MCF 10A (cell line): ENCODE data around the gene LMBRD2. TPM values are rescaled to one million over a fixed set of nuclear protein-coding genes. Genes with fewer than 3 reads are reported as not detected.

Source experiments
- BruUV-seq: library from RNA; stranded (reverse); fragments of 400-500 nt; replicated peaks from 2 replicates; lab custom pipeline; 2021; lab: Mats Ljungman, UMichigan
- CTCF ChIA-PET: fragments of 300-600 bp; sonication (Branson Sonifier 250); formaldehyde crosslinking; extraction: SDS; loops from one replicate; lab custom pipeline; 2021; ENCODE audit warnings: antibody characterized with exemption, inconsistent platforms; lab: Yijun Ruan, JAX
- POLR2A ChIA-PET: fragments of 300-600, 350-650 bp; sonication (Branson Sonifier 250); formaldehyde crosslinking; extraction: SDS; loops from one replicate; lab custom pipeline; 2020; ENCODE audit warnings: antibody characterized with exemption, inconsistent platforms; lab: Yijun Ruan, JAX
- DNase-seq: peaks from one replicate; pipeline ENCODE4 v3.0.0-alpha.2; 2018; ENCODE audit not compliant: unreplicated experiment
- H3K27ac Mint-ChIP-seq: one replicate; pipeline ENCODE4 v1.8.0; 2022; ENCODE audit warnings: mild to moderate bottlenecking, low read depth, mixed read lengths; ENCODE audit not compliant: unreplicated experiment
- H3K27me3 Mint-ChIP-seq: one replicate; pipeline ENCODE4 v1.8.0; 2022; ENCODE audit warnings: mixed read lengths; ENCODE audit not compliant: insufficient read depth, unreplicated experiment
- H3K36me3 Mint-ChIP-seq: one replicate; pipeline ENCODE4 v1.8.0; 2022; ENCODE audit warnings: mild to moderate bottlenecking, moderate library complexity, mixed read lengths; ENCODE audit not compliant: insufficient read depth, unreplicated experiment
- H3K4me1 Mint-ChIP-seq: one replicate; pipeline ENCODE4 v1.8.0; 2022; ENCODE audit warnings: mixed read lengths; ENCODE audit not compliant: insufficient read depth, unreplicated experiment
- H3K4me3 Mint-ChIP-seq: one replicate; pipeline ENCODE4 v1.8.0; 2022; ENCODE audit warnings: mild to moderate bottlenecking, moderate library complexity, mixed read lengths; ENCODE audit not compliant: unreplicated experiment
- H3K9me3 Mint-ChIP-seq: one replicate; pipeline ENCODE4 v1.8.0; 2022; ENCODE audit warnings: mixed read lengths; ENCODE audit not compliant: unreplicated experiment
- CTCF ChIP-seq: fragments of 200-600 bp; IDR thresholded peaks from one replicate; pipeline ENCODE4 v1.8.0; 2022; ENCODE audit warnings: antibody characterized with exemption, mild to moderate bottlenecking; ENCODE audit not compliant: unreplicated experiment
- intact Hi-C: fragments of 100-400 bp; cut with micrococcal nuclease; formaldehyde crosslinking; loops from 2 replicates; pipeline ENCODE4 v1.14.1; 2022
- total RNA-seq: library from RNA; stranded (reverse); gene quantifications from 2 replicates; pipeline ENCODE4 v1.2.3, GENCODE V29; 2022

The LMBRD2 gene
- total RNA-seq, 1 experiment from 2014 or later, result 7.9 TPM

- Mint-ChIP-seq H3K4me1 (peaks cover 40% of the 10 kb centered on the region), H3K4me3 (no peak overlapping the region), H3K36me3 (peaks cover 77% of the 10 kb centered on the region), H3K27me3 (no peaks in the 10 kb centered on the region), H3K27ac (peak overlapping the region; percentile 2), H3K9me3 (no peaks in the 10 kb centered on the region)
- DNase-seq, result no peak
- POLR2A ChIA-PET, result no interaction called here
- TF ChIP-seq CTCF, result no peak
- intact Hi-C loops, result loop anchor here (10.0 kb wide), 1 partner anchor 83 kb away; no protein-coding TSS in a partner anchor
- BruUV-seq, result no TSS peak
- CTCF ChIA-PET, result interaction anchor here (0.9 to 2.9 kb wide), 2 partner anchors 14 to 20 kb away, joined by 3 to 21 read pairs; no protein-coding TSS in a partner anchor
These were observed 6.5 kb upstream of the LMBRD2 start for GRCh38 chr5:36158144-36158543.

GRCh38 chr5:36156619-36157018 is 4.9 kb upstream of the LMBRD2 start:
- intact Hi-C loops, result loop anchor here (10.0 kb wide), 1 partner anchor 82 kb away; no protein-coding TSS in a partner anchor
- H3K9me3 Mint-ChIP-seq, result no peaks in the 10 kb centered on the region
- CTCF ChIA-PET, result interaction anchor here (0.7 to 2.9 kb wide), 4 partner anchors 9 to 22 kb away, joined by 3 to 21 read pairs (median 4); no protein-coding TSS in a partner anchor
- no TSS peak for BruUV-seq
- H3K4me3 Mint-ChIP-seq, result peak overlapping the region; percentile 37
- H3K27ac Mint-ChIP-seq, result peak overlapping the region; percentile 88
- H3K27me3 Mint-ChIP-seq, result no peaks in the 10 kb centered on the region
- no peak for DNase-seq
- H3K4me1 Mint-ChIP-seq, result peaks cover 39% of the 10 kb centered on the region
- POLR2A ChIA-PET, result interaction anchor here (0.6 to 2.0 kb wide), 5 partner anchors 10 to 1741 kb away, joined by 3 to 9 read pairs (median 4); partner anchors contain the start of gene NADK2
- TF ChIP-seq CTCF, result no peak
- peaks cover 63% of the 10 kb centered on the region for H3K36me3 Mint-ChIP-seq

DNA sequence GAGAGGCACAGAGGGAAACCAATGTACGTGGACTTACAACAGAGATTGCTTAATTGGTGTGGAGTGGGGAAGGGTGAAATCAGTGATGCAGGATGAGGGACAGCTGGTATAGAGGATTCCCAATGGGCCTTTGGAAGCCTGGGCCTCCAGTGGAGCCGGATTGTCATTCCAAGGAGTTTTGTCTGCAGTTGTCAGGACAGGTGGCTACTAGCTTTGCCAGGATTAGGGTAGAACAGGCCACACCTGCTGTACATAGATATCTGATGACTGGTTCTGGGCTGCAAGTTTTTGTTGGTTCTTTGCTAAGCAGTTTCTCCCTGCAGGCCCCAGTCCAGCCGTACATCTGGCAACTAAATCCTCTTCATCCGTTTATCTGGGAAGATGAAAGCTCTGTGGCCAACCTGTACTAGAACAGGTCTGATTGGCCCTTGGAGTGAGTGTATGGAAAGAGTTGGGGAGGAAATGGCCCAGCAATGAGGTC is 4.5 kb upstream of the LMBRD2 start:
- DNase-seq, result peak; percentile 14
- intact Hi-C loops, result loop anchor here (10.0 kb wide), 1 partner anchor 81 kb away; no protein-coding TSS in a partner anchor
- ChIA-PET CTCF (interaction anchor here (0.7 to 2.9 kb wide), 4 partner anchors 8 to 22 kb away, joined by 3 to 21 read pairs (median 4); no protein-coding TSS in a partner anchor), POLR2A (interaction anchor here (0.6 to 2.0 kb wide), 7 partner anchors 10 to 1740 kb away, joined by 3 to 9 read pairs (median 4); partner anchors contain the start of gene NADK2)
- no peaks in the 10 kb centered on the region for H3K9me3 Mint-ChIP-seq
- H3K27me3 Mint-ChIP-seq, result no peaks in the 10 kb centered on the region
- peak overlapping the region; percentile 37 for H3K4me3 Mint-ChIP-seq
- H3K27ac Mint-ChIP-seq, result peak overlapping the region; percentile 88
- BruUV-seq, result no TSS peak
- peaks cover 58% of the 10 kb centered on the region for H3K36me3 Mint-ChIP-seq
- no peak for TF ChIP-seq CTCF
- peaks cover 35% of the 10 kb centered on the region for H3K4me1 Mint-ChIP-seq

DNA sequence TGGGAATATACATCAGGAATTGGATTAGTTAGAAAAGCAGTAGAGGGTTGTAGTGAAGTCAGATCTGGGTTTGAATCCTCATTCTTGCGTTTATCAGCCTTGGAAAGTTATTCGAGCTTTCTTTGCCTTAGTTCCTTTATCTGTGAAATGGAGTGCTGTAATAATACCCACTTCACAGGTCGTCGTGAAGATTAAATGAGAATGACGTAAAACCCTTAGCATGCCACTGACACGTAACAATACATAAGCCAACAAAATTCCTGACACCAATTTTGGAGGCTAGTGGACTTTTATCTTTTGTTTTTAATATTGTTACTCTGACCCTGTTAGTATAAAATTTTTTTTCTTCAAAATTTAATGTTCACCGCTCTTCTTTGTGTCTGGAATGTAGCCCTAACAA is 3.6 kb upstream of the LMBRD2 start:
- Mint-ChIP-seq H3K36me3 (peaks cover 58% of the 10 kb centered on the region), H3K9me3 (no peaks in the 10 kb centered on the region), H3K4me3 (no peak overlapping the region), H3K4me1 (peaks cover 41% of the 10 kb centered on the region), H3K27me3 (no peaks in the 10 kb centered on the region), H3K27ac (no peak overlapping the region)
- intact Hi-C loops, result loop anchor here (10.0 kb wide), 1 partner anchor 80 kb away; no protein-coding TSS in a partner anchor
- DNase-seq, result no peak
- ChIA-PET POLR2A (interaction anchor here (0.7 to 2.0 kb wide), 2 partner anchors 11 to 541 kb away, joined by 3 to 8 read pairs; no protein-coding TSS in a partner anchor), CTCF (interaction anchor here (0.6 to 2.9 kb wide), 3 partner anchors 17 to 70 kb away, joined by 3 to 21 read pairs (median 4); no protein-coding TSS in a partner anchor)
- BruUV-seq, result no TSS peak
- no peak for TF ChIP-seq CTCF
